HG03025 (cell line): ENCODE results near the gene HNRNPA0.
A peak's percentile ranks its signal among the peaks of the same experiment; 100 is the strongest.
"Not testable (repeated sequence)": the region's sequence is repeated elsewhere in the genome, so short reads cannot be mapped to it uniquely, and the experiment has no call there.

Experiments
- ATAC-seq: cut with Tn5 transposase; IDR thresholded peaks from one replicate; pipeline ENCODE4 v1.9.1; 2021; ENCODE audit warnings: mild to moderate bottlenecking, moderate library complexity; ENCODE audit not compliant: unreplicated experiment, low FRiP score

Gene HNRNPA0

DNA sequence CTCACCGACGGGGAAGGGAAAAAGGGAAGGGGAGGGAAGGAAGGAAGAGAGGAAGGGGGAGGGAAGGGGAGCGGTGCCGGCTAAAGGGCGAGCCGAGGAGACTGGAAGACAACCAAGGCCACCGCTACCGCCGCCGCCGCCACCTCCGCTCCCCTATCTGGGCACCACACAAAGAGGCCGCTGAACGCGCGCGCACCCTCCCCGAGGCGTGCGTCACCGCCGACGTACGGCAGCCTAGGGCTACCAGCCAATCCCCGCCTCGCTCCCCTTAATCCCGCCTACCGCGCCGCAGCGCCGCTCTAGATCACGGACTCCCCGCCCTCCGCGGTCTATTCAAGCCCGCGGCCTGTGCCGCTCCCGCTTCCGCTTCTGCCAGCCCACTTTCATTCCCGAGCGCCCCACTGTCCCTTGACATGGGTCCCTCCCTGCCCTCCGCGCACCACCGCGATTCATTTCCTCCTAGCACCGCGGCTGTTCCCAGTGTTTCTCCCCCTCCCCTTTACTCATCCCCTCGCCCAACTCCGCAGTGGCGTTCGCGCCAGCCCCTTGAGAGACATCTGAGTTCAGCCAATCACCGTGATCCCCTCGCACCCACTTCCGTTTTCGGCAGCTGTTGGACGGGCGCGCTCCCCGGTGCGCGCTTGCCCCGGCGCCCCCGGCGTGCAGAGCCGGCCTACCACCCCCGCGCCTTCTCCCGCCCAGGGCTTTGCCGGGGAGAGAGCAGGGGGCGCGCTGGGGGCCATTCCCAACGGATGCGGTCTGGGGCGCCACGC, at the start of gene HNRNPA0:
HNRNPA0 (minus strand) TSS at position 176 of the 773 bp plus-strand sequence. CDS start 297 bp downstream, outside the sequence.
- peak; percentile 79 for ATAC-seq

DNA sequence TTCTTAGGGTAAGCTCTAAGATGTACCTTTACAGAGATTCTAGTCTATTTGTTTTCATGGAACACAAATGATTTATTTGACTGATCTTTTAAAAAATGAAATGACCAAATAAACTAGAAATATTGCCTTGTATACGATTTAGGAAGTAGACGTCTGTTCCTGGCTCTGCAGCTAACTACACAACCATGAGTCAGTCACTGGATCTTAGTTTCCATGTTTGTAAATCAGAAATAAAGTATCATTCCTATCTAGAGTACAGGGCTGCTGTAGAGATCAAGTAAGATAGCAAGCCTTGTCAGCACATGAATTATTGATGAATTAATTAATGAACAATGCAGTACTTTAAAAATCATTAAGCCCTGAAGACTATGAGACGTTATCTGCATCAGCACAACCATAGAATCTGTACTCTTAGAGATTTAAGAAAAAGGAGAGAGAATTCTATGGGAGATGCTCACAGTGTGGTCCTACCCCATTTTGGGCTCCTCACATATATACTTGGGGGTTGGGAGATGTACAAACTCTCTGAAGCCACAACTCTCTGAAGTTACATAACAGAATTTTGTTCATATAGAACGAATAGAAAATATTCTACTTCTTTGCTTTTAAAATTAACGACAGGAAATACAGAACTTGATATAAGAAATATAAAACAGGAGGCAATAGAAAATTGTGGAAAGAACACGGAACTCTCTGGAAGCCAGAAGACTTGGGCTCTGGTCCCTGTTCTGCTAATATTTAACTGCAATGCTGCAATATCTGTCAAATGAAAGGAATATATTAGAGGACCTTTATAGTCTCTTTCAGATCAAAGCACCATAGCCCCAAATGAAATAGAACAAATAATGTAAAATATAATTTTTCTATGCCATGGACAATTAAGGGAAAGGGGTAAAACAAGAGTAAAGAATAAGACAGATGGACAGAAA, 48.4 kb upstream of the HNRNPA0 start:
- no peak for ATAC-seq

DNA sequence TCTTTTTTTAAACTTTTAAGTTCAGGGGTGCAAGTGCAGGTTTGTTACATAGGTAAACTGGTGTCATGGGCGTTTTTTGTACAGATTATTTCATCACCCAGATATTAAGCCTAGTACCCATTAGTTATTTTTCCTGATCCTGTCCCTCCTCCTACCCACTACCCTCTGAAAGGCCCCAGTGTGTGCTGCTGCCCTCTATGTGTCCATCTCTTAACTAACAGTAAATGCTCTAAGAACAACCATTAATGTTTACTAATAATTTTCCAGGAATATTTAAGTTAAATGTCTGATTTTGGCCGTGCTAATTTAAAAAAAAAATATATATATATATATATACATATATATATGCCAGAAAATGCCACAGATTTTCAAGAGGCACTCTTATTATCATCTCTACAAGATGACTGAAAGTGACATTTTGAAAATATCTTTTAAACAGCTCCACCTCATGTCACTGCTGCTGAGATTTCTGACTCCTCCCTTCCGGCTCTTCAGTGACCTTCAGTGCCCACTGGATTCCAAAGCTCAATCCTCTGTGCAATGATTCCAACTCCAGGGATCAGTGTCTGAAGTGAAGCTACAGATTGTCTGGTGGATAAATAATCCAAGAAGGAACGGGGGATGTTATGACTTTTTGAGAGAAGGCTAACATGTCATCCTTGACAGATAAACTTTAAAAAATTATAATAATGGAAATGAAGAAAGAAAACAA, 46.7 kb upstream of the HNRNPA0 start:
- ATAC-seq: no peak

DNA sequence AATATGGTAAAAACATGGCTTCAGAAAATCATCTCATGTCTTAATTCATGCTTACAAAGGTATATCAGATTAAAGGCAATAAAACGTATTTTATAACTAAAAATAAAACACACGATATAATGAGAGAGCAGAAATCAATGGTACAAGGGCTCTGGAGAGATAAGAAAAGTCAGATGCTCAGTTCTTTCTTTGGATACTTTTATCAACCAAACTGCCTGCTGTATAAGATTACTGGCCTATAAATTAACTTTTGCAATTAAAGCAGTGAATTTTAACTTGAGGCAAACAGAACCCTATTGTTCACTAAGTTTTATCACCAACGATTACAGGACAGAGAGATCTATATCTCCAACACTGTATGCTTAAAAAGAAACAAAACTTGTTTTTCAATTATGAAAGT, 42.1 kb upstream of the HNRNPA0 start:
- ATAC-seq: no peak

DNA sequence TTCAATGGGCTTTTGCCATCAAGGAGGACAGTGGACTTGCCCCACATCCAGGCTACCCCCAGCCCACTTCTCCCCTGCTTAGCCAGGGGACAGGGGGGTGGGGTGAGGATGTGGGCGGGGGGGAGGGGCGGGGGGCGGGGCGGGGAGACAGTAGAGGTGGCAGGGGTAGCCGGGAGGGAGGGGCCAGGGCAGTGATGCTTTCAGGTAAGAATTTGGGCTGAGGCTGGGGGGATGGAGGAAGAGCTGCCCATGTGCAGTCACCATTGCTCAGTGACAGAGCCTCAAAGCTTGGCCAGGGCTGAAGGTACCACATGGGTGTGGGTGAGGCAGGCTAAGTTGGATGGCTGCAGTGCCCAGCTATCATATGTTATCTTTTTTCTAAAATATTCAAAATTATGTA, 40.7 kb upstream of the HNRNPA0 start:
- ATAC-seq: no peak

DNA sequence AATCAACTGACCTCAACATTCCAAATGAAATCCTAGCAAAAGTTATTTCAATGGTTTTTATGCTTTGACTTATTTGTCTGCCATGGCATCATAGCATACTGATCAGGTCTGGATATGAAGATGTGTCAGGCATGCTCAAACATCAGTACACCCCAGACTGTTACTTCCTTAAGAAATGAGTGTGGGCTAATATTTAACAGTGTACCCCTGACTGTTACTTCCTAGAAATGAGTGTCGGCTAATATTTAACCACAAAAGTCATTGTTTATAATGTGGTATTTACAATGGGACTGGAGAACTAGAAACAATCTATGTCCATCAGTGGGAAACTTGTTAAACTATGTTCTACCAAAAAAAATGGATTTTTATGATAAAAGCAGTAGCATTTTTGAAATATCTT, 38.1 kb upstream of the HNRNPA0 start:
- ATAC-seq: no peak

DNA sequence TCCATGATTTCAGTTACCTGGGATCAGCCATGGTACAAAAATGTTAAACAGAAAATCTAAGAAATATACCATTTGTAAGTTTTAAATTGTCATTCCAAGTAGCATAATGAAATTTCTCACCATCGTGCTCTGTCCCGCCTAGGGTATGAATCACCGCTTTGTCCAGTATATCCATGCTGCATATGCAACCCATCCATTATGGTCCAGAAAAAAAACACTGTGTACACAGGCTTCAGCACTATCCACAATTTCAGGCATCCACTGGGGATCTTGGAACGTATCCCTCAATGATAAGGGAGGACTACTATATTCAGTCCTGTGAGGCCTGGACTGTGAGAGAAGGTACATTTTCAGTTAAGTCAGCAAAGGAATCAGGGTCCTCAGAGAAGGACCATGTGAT, 37.6 kb upstream of the HNRNPA0 start:
- ATAC-seq: no peak

DNA sequence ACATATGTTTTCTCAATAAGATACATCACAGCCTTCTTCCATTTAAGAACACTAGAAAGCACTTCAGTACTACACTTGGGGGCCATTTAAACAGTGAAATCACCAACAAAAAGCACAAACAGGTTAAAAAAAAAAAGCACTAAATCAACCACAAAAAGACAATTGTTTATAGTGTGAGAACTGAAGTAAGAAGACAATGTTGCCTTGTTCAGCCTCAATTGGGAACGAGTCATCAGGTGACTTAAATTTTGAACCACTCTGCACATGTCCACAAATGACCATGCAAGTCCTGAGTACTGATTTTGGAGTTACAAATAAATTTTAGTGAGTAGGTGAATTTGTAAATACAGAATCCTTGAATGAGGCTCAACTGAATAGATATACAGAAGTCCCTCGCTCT, 37.2 kb upstream of the HNRNPA0 start:
- ATAC-seq: no peak

DNA sequence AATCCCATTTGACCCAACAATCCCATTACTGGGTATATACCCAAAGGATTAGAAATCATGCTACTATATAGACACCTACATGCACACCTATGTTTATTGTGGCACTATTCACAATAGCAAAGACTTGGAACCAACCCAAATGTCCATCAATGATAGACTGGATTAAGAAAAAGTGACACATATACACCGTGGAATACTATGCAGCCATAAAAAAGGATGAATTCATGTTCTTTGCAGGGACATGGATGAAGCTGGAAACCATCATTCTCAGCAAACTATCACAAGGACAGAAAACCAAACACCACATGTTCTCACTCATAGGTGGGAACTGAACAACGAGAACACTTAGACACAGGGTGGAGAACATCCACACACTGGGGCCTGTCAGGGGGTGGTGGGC, 34.4 kb upstream of the HNRNPA0 start:
- not testable (repeated sequence) for ATAC-seq

DNA sequence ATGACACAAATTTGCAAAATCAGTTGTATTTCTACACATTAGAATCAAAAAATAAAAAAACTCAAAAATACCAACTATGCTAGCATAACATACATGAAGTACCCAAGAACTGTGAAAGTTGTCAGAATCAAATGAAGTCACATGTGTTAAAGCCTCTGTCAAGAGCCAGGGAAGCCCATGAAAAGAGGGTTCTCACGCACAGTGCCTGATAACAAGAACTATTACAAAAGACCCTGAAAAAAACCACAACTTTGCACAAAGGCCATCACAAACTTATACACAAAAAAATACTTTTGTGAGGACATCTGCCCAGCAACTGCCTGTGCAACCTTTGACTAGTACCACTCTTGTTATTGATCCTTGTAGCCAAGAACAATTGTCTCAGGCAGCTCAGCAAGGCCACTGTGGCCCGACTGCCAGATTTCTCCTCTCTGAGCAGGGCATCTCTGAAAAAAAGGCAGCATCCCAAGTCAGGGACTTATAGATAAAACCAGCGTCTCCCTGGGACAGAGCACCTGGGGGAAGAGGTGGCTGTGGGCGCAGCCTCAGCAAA, 28.9 kb upstream of the HNRNPA0 start:
- ATAC-seq: no peak

DNA sequence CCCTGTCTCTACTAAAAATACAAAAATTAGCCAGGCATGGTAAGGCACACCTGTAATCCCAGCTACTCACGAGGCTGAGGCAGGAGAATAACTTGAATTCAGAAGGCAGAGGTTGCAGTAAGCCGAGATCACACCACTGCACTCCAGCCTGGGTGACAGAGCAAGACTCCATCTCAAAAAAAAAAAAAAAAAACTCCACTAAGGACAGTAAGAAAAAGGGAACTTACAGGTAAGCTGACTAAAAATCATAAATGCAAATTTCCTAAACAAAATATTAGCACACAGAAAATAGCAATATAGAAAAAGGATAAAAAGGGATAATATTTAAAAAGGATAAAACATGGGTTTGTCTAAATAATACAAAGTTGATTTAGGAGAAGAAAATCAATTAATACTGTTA, 27.9 kb upstream of the HNRNPA0 start:
- no peak for ATAC-seq

DNA sequence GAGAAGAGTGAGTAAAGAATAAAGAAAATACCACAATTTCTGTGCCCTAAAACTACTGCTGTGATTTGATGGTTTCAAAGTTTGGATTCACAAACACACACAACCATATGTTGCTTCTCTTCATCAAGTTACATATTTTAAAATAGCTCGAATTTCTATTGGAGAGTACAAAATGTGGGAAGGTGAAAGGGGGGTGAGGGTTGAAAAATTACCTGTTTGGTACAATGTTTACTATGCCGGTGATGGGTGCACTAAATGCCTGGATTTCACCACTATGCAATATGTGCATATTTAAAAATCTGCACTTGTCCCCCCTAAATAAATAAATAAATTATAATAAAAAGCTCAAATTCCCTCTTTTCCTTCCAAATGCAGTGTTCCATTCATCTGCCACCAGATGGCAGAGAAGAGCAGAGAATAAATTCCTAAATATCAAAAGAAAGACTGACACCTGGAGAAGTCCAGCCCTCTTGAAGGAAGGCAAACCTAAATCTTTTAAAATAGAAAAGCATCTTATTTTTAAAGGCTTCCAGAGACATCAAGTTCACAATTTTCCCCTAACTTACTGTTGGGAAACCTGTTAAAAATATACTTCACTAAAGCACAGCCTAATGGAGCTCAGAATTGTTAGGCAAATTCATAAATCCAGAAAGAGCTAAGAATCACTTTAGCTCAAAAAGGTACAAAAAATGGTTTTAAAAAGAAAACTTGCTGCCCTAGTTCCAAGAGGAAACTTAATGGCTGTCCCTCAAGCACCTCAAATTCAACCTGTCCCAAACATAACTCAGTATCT, 24.8 kb upstream of the HNRNPA0 start:
- ATAC-seq: no peak

DNA sequence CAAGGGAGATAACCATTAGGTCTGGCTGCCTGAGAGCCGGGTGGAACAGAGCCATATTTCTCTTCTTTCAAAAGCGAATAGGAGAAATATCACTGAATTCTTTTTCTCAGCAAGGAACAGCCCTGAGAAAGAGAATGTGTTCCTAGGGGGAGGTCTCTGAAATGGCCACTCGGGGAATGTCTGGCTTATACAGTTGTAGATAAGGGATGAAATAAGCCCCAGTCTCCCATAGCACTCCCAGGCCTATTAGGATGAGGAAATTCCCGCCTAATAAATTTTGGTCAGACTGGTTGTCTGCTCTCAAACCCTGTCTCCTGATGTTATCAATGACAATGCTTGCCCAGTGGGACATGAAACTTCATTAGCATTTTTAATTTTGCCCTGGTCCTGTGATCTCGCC, 13.8 kb upstream of the HNRNPA0 start:
- not testable (repeated sequence) for ATAC-seq

DNA sequence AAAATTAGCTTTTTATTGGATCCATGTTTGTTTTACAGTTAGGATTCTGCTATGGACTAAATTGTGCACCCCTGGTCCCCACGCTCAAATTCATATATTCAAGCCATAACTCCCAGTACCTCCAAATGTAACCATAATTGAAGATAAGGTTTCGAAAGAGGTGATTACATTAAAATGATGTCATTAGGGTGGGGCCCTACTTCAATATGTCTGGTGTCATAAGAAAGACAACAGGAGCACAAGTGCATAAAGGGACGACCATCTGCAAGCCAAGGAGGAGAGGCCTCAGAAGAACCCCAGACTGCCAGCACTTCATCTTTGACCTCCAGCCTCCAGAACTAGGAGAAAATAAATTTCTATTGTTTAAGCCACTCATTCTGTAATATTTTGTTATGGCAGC, 7.4 kb upstream of the HNRNPA0 start:
- ATAC-seq: no peak

DNA sequence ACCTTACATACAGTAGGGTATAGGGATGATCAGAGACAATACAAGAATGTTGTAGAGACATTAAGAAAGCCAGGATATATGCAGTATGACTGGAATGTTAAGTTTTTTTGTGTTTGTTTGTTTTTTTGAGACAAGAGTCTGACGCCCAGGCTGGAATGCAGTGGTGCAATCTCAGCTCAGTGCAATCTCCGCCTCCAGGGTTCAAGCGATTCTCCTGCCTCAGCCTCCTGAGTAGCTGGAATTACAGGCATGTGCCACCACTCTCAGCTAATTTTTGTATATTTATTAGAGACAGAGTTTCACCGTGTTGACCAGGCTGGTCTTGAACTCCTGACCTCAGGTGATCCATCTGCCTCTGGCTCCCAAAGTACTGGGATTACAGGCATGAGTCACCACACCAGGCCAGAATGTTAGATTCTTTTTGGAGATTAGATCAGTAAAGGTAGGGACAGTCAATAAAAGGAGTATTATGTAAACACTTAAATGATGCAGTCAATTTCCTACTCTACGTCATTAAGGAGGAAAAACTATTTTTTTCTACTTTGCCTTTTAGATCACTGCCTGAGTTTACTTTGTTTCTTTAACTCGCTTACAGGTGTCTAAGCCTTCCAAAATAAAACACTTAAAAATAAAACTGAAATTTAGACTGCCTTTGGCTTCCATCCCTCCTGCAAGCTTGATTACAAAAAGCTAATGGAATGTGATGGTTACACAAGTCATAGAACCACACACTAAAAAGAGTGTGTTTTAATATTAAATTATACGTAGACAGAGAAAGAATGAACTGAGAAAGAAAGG, 6.8 kb upstream of the HNRNPA0 start:
- ATAC-seq: no peak

DNA sequence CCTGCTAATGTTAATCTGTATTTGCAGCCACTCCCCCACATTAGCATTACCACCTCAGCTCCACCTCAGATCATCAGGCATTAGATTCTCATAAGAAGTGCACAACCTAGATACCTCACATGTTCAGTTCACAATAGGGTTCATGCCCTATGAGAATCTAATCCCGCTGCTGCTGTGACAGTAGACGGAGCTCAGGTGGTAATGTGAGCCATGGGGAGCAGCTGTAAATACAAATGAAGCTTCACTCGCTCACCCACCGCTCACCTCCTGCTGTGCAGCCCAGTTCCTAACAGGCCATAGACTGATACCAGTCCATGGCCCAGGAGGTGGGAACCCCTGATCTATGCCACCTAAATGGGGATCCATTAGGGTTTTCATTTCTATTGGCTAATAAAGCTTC, 6.1 kb upstream of the HNRNPA0 start:
- ATAC-seq: no peak

DNA sequence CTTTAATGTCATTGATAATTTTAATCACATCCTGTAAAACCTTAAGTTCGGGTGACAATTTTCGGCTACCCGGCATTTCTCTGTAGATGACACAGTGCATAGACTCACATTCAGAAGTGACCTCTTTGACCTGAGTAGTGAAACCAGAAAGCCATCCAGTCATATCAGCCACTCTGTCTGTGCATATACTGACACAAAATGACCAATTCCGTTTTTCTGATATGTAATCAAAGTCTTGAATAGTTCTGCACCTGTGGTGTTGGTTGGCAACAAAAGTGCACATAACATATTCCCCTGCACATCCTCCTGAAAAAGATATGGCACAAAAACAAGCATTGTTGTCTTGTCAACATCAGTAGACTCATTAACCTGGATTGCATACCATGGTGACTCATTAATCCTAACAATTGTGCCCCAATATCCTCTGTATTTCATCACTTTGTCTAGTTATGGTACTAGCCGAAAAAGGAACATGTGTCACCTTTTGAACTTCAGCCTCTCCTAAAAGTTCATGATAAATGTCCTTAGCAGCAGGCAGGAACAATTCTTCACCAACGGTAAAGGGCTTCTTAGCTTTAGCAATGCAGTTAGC, 4.6 kb upstream of the HNRNPA0 start:
- peak; percentile 24 for ATAC-seq

DNA sequence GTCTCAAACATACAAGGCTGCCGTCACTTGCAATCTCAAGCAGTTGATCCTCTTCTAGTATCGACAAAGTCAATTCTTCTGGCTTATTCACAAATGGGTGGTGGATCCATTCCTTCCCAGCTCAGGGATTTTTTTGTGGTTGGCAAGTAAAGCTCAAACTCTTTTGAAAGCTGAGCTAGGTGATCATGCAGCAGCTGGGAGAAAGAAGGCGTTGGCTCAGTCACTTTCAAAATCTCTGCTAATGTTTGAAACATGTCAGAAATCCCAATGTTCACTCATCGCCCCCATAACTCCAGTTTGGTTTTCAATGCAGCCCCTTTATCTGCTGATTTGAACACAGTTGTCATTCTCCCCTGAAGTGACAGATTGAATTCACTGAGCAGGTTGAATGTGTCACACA, 4.0 kb upstream of the HNRNPA0 start:
- no peak for ATAC-seq

DNA sequence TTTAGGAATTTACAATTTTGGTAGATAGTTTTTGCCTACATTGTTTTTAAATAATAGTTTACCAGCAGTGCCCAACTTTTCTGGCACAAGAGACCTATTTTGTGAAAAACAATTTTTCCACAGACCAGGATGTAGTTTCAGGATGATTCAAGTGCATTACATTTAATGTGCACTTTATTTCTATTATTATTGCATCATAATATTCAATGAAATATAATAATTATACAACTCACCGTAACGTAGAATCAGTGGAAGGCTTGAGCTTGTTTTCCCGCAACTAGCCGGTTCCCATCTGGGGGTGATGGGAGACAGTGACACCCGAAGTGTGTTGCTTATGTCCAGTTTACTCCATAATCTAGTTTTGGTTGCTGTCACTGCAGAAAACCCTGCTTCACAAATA, 3.5 kb upstream of the HNRNPA0 start:
- ATAC-seq: no peak
